Inferior parietal cortex (tissue), 1 donor: Measurements from ENCODE around the gene FADS1.

Experiments
- DNase-seq: peaks from one replicate; pipeline ENCODE4 v3.0.0-alpha.2; 2016; ENCODE audit errors: extremely low spot score

FADS1 gene

GRCh38 chr11:61761440-61762222 is 55.2 kb downstream of the FADS1 start:
- DNase-seq = no peak

GRCh38 chr11:61760946-61761345 is 55.9 kb downstream of the FADS1 start:
- DNase-seq = peak; percentile 81

GRCh38 chr11:61757213-61757862 is 59.5 kb downstream of the FADS1 start:
- no peak for DNase-seq

DNA sequence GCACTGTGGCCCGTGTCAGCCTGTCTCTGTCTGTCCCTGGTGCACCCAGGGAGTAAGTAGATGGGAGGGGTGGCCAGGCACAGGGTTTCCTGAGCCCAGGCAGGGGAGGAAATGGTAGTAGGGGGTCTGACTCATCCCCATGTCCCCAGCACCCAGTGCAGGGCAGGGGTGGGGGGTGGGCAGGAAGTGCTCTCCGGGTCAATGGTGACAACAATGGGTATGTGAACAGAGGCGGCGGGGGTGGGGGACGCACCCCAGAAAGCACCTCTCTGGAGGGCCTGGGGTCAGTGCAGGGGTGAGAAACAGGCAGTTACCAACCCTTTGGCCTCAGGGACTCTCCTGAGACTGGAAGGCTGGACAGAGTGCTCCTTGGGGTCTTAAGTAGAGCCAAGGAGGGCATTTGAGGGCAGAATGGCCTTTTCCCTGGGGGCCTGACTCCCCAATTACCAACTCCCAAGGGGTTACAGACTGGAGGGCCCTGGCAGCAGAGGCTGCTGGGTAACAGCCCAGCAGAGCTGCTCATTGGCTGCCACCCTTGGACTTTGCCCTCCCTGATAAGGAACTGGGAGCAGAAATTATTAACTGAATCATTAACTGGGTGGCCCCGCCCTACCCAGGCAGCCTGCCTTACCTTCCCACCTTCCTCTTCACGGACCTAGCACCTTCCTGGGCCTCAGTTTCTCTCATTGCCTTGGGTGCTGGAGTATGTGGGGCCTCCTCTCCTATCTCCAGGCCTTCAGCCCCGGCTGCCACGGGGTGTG is 60.2 kb downstream of the FADS1 start:
- DNase-seq = no peak

GRCh38 chr11:61756147-61756451 is 60.7 kb downstream of the FADS1 start:
- no peak for DNase-seq

DNA sequence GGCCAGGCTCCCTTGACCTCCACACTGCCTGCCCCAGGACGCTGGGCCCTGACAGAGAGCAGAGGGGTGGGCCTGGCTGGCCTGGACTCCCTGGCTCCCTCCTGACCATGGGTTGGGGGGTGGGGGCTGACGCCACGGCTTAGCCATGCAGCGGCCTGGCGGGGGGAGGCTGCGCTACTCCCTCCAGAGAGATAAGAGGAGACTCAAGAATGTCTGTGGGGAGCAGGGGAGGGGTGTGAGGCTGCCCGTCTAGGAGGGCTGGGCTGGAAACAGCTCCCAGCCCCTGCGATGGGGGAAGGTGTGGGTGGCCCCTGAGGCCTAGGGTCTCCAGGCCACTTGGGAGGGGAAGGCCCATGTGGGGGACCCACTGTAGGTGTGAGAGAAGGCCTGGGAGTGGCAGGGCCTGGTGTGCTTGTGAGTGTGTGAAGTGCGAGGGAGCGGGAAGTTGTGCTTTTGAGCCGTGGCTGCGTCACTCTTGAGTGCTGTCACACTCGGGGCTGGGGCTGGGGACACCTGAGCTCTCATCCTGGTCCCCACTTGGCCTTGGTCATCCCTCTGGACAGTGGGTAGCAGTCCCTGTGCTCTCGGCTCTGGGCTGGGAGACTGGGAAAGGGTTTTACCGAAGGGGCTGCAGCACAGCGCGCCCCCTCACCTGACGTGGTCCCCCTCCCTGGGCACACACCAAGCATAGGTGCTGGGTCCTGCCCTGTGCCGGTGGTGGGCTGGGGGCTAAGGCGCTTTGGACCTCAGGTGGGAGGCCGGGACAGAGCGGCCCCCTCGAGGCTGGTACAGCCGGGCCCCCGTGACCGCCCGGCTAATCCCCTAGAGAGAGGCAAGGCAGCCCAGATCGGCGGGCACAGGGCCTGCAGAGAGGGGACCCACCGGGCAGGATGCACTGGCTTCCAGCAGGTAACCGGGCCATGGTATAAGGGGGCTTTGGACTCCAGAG is 62.0 kb downstream of the FADS1 start:
- DNase-seq = no peak

DNA sequence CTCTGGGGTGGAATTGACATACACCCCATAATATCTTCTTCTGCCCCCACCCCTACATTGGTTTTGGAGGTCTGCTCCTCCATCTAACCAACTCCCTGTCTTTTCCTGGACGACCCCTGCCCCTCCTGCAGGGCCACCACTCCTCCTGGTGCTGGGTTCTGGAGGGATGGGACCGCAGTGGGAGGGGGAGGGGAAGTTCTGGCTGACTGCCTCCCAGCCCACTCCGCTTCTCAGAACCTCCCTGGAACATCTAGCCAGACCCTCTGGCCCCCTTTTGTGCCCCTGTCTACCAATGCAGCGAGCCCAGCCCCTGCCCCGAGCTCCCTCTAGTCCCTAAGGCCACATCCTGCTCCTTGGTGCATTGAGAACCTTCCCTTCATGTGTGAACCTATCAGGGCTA is 63.1 kb downstream of the FADS1 start:
- DNase-seq = no peak

- DNase-seq = no peak
Observed at GRCh38 chr11:61752925-61753521, 63.8 kb downstream of the FADS1 start.

DNA sequence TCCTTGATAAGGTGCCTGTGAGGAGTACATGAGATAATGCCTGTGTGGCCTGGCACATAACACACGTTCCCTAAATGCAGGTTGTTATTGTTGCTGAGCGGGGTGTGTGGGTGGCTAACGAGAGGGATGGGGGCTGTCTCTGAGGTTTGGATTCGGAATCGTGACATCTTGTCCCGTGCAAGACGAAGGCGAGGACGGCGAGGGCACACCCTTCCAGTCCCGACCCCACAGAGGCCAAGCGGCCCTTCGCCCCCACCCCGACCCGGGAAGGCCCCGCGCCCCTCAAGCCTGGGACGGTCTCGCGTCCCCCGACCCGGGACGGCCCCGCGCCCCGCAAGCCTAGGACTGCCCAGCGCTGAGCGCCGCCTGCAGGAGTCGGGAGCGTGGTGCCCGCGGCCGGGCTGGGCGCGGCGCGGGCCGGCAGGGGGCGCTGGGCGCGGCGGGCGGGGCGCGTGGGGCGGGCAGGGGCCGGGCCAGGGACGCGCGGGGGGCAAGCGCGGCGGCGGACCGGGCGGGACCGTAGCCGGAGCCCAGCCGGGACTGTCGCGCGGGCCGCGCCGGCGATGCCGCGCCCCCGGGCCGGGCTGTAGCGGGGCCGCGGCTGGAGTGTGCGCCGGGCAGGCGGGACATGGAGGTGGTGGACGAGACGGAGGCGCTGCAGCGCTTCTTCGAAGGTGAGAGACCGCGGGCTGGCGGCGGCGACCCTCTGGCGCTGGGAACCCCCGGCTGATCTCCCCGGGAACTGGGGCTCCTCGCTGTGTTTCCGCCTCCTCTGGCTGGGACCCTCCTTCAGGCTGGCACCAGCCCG is 64.5 kb downstream of the FADS1 start, which contains the start of gene MYRF:
TSS of gene MYRF (plus strand) at position 520 of the 808 bp plus-strand sequence. CDS start at position 629, 109 bp downstream.
- DNase-seq = no peak

- DNase-seq = no peak
Observed at GRCh38 chr11:61751384-61751783, 65.4 kb downstream of the FADS1 start.

- DNase-seq = no peak
Observed at GRCh38 chr11:61750631-61751273, 66.1 kb downstream of the FADS1 start.
